ENCODE measurements around the gene KIF6.

Gene KIF6, protein sequence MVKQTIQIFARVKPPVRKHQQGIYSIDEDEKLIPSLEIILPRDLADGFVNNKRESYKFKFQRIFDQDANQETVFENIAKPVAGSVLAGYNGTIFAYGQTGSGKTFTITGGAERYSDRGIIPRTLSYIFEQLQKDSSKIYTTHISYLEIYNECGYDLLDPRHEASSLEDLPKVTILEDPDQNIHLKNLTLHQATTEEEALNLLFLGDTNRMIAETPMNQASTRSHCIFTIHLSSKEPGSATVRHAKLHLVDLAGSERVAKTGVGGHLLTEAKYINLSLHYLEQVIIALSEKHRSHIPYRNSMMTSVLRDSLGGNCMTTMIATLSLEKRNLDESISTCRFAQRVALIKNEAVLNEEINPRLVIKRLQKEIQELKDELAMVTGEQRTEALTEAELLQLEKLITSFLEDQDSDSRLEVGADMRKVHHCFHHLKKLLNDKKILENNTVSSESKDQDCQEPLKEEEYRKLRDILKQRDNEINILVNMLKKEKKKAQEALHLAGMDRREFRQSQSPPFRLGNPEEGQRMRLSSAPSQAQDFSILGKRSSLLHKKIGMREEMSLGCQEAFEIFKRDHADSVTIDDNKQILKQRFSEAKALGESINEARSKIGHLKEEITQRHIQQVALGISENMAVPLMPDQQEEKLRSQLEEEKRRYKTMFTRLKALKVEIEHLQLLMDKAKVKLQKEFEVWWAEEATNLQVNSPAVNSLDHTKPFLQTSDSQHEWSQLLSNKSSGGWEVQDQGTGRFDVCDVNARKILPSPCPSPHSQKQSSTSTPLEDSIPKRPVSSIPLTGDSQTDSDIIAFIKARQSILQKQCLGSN

GRCh38 chr6:39724787-39725631, at the start of gene KIF6:
TSS of gene KIF6 (minus strand) at chr6:39725408. CDS start at chr6:39725310, 98 bp downstream.
- peak; percentile 39 to 97 (median 91) for DNase-seq

DNA sequence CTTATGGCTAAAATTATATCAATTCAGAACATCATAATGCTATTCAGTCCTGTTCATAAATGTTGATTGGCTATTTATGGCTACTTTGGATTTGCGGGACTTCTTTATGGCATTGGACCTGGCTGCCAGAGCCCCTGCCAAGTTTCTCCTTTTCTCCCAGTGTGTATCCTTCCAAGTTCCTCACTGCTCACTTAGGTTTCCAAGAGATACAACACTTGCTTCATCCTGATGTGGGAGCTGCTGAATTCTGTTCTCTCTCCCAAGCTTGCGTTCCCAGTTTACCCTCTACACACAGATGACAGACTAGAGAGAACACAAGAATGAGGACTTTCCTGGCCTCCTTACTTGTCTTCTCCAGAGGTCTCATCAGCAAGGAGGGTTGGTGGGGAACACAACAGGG, 48.6 kb upstream of the KIF6 start:
- no peak for DNase-seq

- no peak for DNase-seq
Measured at GRCh38 chr6:39772559-39773273, 47.5 kb upstream of the KIF6 start.

DNA sequence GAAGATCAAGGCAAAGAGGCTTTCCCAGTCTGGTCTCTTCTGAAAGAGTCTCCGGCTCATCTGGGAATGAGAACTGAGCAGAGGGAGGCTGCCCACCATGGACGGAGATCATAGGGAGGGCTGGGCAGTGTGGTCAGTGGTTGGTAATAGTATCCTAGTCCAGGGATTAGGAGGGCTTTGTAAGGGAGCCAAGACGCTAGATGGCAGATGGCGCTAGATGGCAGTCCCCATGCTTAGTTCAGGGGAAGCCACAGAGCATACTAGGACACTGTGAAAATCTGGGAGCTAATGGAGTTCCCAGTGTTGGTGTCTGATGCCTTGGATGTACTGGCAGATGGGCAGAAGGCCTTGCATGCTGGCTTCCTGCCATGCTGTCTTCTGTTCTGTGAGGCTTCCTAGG, 45.2 kb upstream of the KIF6 start:
- DNase-seq: peak in 22 of 56 donors; percentile 23 to 72 (median 42)

DNA sequence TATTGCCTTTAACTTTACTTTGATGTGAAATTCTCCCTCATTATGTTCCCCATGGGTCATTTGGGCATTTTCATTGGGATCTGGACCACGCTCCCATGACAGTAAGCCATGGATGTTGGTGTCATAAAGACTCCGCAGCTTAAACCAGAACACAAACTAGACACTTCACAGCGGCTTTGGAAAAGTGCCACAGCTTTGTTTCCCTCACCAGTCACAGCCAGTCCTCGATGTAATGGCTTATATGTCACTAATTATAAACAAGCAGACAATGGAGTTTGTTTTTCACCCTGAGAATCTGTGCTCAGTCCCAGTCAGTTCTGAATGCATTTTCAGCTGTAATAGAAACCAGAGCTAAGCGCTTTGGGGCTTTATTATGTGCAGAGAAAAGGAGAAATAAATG, 43.8 kb upstream of the KIF6 start:
- peak in 36 of 56 donors; percentile 13 to 90 (median 61) for DNase-seq

- no peak for DNase-seq
Measured at GRCh38 chr6:39765508-39766065, 40.4 kb upstream of the KIF6 start.

GRCh38 chr6:39760226-39760952, 35.2 kb upstream of the KIF6 start:
- DNase-seq: no peak

DNA sequence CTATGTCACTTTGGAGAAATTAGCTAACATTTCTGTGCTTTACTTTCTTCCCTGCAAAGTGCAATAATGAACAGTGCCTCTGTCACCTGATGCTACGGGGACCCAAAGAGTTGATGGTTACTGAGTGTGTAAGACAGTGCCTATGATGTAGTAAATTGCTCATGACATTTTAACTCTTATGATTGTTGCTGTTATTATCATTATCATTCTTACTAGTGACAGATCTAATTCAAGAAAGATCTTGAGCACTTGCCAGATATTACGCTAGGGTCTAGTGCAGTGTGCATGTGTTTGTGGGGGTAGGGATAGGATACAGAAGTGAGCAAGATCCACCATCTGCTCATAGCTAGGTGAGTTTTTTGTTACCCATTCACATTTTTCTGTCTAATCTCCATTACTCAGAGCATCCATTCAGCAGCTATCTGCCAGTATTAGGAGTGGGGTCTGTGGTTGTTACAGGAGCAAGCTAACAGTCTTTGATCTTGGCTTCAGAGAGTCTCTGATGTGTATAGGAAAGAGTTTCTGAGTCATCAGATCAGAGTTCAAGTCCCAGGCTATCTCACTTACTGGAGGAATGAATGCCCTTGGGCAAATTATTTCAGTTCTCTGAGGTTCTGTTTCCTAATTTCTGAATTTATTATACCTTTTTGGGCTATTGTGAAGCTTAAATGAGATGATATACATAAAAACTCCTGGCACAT, 33.8 kb upstream of the KIF6 start:
- DNase-seq: no peak

DNA sequence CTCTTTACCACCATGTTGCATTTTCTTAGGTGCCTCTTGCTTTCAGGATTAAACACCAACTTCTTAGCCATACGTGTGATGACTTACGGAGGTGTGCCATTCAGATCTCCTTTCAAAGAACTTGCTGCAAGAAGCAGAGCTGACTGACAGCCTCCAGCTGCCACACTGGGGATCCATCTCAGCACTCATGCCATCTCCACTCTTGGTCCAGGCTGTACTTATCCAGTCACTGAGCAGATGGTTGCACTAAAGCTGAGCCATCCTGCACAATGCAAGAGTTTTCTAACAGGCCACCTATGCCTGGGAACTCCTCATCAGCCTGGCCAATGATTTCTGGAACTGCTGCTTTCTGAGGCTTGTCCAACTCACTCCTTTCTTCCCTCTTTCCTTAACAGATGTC, 31.4 kb upstream of the KIF6 start:
- DNase-seq: no peak

DNA sequence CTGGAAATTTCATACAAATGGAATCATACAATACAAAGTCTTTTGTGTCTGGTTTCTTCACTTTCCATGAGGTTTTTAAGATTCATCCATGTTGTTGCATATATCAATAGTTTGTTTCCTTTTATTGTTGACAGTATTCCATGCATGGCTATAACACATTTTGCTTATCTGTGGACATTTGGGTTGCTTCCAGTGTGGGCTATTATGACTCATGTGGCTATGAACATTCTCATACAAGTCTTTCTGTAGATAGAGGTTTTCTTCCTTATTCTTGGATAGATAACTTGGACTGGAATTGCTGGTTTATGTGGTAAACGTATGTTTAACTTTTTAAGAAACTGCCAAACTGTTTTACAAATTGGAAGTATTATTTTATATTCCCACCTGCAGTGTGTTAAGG, 30.0 kb upstream of the KIF6 start:
- DNase-seq: no peak

DNA sequence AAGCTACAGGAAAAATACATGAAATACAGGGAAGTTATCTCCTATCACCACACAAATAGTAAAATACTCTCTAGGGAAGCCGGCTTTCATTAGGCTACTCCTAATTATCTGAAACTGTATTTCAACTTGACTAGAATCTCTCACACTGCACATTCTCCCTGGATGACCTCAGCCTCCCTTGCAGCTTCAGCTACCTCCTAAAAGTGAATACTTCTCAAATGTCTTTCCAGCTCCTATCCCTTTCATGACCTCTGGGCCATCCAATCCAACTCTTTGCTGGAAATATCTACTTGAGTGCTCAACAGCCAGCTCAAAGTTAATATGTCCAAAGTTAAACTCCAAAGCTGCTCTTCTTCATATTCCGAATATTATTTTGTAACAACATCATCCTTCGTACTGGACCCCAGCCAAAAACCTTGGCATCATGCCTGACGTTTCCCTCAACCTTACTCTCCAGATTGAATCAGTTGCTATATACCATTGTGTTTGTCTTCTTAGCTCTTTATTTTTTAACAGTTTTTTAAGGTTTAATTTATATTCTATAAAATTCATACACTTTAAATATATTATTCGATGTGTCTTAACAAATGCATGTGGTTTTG, 29.4 kb upstream of the KIF6 start:
- no peak for DNase-seq

GRCh38 chr6:39753725-39754045, 28.5 kb upstream of the KIF6 start:
- no peak for DNase-seq

- no peak for DNase-seq
Measured at GRCh38 chr6:39752835-39753724, 27.9 kb upstream of the KIF6 start.

DNA sequence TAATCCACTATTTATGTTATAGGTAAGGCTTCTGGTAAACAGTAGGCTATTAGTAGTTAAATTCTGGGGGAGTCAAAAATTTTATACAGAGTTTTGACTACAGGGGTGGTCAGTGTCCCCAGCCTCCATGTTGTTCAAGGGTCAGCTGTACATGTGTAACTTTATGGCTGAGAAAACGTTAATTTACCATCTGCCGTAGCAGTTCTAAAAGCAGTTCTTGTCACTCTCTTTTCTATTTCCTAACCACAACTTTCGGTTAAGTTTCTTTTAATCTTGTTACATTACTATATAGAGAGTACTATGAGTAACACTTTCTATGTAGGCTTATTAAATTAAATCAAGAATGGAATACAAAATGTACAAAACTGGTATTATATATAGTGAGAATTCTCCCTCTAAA, 21.6 kb upstream of the KIF6 start:
- no peak for DNase-seq

- no peak for DNase-seq
Measured at GRCh38 chr6:39733704-39734103, 8.5 kb upstream of the KIF6 start.

GRCh38 chr6:39731565-39731964, 6.4 kb upstream of the KIF6 start:
- DNase-seq: no peak

GRCh38 chr6:39729945-39730344, 4.7 kb upstream of the KIF6 start:
- no peak for DNase-seq

DNA sequence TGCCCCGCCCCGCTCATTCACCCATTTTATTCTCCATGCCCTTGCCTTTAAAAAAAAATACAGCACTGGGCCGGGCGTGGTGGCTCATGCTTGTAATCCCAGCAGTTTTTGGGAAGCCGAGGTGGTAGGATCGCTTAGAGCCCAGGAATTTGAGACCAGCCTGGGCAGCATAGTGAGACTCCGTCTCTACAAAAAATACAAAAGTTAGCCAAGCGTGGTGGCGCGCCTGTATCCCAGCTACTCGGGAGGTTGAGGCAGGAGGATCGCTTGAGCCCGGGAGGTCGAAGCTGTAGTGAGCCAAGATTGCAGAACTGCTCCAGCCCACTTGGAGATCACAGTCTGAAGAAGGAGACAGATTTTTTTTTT, 407 bp upstream of the KIF6 start:
- DNase-seq: no peak

Measured in amygdala (tissue), 56 donors.